Activated CD4-positive, alpha-beta T cell treated with anti-CD3 and anti-CD28 coated beads for 1 hour (primary cell): Measurements from ENCODE around the gene DRC1.
"Not testable (repeated sequence)": the region's sequence is repeated elsewhere in the genome, so short reads cannot be mapped to it uniquely, and the experiment has no call there.

Experiments used
- DNase-seq: peaks from one replicate; pipeline ENCODE4 v3.0.0-alpha.2; 2020

The DRC1 gene

DNA sequence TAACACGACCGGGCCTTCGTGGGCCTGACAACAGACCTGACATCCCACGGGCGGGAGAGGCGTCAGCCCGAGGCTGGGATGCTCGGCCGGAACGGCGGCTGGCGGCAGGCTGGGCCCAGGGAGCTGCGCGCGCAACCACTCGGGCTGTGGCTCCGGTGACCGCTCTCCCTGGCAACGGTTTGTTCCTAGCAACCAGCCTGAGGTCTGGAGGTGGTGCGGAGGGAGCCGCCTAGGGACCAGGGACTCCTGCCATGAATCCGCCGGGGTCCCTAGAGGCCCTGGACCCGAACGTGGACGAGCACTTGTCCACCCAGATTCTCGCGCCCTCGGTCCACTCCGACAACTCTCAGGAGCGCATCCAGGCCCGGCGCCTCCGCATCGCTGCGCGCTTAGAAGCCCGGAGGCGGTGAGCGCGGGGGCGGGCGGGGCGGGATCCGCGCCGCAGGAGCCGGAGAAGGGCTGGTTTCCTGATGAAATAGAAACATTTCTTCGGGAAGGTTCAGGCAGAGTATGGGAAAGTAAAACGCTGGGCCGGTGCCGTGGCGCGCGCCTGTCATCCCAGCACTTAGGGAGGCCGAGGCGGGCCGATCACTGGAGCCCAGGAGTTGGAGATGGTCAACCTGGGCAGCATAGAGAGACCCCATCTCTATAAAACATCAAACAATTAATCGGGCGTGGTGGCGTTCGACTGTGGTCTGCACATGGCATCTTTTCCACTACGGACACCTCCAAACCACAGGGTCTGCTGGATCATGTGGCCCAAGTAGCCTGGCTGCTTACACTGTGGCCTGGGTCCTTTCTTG is at the start of gene DRC1:
TSS of gene DRC1 (plus strand) at position 182 of the 803 bp plus-strand sequence. CDS start at position 252, 70 bp downstream.
- no peak for DNase-seq

DNA sequence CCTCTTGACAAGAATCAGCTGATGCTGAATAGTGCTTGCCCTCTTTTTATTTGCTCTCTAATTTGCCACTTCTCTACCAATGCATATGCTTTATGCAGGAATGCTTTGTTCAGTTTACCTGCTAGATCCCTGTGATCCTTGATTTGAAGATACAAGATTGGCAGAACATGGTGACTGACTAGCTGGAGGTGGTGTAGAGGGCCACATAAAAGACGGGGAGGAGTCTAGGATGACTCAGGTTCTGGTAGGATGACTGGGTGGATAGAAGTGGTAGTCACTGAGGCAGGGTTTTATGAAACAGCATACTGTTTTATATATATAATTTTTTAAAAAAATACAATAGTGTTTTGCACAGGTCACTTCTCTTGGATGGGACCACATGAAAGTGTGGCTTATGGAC is 48.8 kb upstream of the DRC1 start:
- DNase-seq = no peak

DNA sequence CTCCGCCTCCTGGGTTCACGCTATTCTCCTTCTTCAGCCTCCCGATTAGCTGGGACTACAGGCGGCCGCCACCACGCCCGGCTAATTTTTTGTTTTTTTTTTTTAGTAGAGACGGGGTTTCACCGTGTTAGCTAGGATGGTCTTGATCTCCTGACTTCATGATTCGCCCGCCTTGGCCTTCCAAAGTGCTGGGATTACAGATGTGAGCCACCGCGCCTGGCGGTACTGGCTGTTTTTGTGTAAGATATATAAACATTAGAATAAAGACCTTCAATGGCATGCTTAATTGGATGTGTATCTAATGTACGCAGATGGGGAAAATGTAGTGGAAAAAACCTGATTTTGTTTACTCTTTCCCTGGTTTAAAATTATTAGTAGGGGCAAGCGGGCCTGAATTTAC is 47.3 kb upstream of the DRC1 start:
- not testable (repeated sequence) for DNase-seq

DNA sequence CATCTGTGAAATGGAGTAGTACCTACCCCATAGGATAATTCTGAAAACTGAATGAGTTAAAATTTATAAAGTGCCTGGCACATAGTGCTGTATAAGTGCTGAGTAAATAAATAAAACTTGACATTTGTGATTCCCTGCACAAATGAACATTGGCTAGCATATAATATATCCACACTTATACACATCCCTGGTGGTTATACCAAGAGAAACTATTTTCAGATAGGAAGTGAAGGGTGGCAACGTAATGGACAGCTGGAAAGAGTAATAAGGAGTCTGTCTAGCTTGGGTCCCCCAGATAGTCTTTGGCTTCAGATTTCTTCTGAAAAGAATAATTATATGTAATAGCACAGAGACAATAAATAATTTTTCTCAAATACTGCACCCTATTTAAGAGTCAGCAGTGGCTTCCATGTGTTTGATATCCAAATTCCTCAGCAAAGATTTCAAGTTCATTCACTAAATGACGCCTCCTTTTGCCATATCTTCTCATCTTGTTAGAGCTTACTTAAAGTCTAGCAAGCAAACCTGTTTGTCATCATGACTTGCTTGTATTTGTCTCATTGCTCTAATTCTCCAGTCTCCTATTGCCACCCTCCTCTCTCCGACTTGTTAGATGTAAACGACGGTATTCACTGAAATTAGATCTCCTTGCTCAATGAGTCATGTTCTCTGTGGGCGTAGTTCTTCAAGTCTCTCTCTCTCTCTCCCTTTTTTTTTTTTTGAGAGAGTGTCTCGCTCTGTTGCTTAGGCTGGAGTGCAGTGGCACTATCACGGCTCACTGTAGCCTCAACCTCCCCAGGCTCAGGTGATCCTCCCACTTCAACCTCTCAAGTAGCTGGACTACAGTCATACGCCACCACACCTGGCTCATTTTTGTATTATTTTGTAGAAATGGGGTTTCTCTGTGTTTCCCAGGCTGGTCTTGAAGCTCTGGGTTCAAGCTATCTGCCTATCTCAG is 46.4 kb upstream of the DRC1 start:
- DNase-seq = no peak

DNA sequence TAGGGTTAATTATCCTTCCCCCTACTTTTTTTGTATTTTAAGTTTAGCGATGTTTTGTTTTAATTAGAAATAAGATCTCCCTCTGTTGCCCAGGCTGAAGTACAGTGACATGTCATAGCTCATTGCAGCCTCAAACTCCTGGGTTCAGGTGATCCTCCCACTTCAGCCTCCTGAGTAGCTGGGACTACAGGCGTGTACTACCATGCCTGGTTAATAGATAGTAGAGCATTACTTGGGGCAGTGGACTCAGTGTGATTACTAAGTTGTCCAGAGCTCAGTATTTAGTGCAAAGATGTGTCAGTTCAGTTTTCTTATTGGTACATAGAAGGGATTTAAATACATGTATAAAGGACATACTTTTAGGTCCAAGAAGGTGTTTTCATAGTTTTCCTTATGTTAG is 45.6 kb upstream of the DRC1 start:
- DNase-seq = no peak

DNA sequence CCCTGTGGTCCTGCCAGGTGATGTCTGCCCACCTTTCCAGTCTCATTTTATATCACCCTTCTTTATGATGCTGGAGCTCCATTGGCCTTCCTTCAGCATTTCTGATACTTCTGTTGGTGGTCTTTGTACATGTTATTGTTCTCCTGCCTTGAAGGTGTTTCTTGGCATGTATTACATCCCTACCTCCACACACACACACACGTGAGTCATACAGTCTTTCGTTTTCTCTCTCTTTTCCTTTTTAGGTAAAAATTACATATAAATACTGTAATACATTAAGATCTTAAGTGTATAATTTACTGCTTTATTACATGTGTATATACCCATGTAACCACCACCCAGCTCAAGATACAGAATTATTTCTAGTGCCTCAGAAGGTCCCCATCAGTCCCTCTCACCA is 44.9 kb upstream of the DRC1 start:
- no peak for DNase-seq

DNA sequence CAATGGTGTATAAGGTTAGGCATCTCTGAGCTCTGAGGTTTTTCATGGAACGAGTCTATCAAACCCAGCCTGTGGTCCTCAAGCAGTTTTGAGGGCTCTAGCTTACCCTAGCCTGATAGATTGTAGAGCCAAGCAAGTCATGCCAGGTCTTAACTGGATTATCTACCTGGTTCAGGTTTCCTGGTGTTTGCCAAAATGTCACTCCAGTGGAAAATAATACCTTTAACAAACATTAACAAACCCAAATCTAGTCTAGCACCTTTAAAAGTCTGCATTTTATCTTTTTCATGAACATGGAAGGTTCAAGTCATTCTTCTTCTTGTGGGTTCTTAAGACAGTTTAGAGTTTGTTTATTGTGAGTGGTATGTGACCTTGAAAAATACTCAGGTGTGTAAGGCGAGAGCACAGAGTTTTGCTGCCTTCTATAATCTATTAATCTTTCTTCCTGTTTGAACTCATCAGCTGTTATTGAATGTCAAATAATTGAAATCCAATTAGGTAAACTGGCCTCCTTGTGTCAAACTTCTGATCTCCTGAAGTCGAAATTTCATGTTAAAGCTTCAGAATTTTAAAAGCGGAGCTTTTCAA is 41.7 kb upstream of the DRC1 start:
- no peak for DNase-seq

DNA sequence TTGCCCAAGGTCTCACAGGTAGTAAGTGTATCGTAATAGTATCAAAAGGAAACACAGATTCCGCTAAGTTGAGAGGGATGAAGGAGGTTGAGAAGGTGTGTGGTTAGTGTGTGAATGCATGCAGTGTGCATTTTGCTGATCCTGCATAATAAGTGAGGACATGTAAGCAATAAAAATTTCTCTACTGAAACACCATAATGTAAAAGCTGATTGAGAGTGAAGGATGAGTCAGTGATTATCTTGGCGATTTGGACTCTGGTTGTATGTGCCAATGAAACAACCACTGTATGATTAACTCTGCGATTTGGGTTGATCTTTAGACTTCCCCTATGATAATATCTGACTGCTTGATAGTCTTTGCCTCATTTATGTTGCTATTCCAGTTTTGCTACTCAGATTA is 38.4 kb upstream of the DRC1 start:
- no peak for DNase-seq

DNA sequence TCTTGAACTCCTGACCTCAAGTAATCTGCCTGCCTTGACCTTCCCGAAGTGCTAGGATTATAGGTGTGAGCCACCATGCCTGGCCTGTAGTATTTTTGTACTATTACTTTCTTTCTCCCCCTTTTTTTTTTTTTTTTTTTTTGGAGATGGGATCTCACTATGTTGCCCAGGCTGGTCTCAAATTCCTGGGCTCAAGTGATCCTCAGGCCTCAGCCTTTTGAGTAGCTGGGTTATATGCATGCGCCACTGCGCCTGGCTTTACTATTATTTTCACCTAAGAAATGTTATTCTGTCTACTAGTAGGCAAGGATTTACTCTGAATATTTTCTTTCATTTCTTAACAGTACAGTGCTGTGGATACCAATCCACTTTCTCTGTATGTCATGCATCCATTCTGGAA is 37.8 kb upstream of the DRC1 start:
- no peak for DNase-seq

DNA sequence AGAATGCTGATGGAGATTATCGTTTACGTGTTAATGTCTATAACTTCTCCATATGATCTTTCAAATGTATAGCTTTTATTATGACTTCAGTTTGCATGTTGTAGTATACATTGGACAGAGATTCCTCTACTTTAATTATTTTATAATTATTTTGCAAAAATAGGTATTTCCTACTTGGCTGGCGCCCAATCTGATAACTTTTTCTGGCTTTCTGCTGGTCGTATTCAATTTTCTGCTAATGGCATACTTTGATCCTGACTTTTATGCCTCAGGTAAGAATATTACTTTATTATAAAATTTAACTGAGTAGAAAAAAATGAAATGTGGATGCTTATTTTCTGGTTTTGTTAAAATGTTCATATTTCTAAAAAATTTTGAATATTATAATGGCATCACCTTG is 37.1 kb upstream of the DRC1 start:
- no peak for DNase-seq

DNA sequence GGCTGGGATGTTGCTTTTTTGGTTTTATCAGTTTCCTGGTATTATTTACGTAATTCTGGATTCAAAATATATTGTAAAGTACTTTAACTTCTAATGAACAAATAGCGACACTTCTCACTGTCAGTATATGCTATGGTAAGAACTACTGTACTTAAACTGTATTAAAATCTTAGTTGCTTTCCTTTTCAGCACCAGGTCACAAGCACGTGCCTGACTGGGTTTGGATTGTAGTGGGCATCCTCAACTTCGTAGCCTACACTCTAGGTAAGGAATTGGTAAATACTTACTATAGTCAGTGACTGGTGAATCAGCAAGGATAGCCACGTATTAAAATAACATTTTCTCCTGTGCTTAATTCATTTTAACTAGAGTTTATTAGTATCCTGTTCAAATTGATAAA is 34.8 kb upstream of the DRC1 start:
- no peak for DNase-seq

DNA sequence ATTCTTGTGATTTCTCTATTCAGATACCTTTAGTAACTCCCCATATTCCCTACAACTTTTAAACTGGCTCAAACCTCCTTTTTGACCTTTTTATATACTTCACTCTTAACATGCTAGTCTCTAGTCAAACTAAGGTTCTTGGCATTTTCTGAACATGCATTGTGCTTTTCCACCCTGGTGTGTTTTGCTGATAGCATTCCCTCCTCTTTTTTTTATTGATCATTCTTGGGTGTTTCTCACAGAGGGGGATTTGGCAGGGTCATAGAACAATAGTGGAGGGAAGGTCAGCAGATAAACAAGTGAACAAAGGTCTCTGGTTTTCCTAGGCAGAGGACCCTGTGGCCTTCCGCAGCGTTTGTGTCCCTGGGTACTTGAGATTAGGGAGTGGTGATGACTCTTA is 32.1 kb upstream of the DRC1 start:
- DNase-seq = not testable (repeated sequence)

DNA sequence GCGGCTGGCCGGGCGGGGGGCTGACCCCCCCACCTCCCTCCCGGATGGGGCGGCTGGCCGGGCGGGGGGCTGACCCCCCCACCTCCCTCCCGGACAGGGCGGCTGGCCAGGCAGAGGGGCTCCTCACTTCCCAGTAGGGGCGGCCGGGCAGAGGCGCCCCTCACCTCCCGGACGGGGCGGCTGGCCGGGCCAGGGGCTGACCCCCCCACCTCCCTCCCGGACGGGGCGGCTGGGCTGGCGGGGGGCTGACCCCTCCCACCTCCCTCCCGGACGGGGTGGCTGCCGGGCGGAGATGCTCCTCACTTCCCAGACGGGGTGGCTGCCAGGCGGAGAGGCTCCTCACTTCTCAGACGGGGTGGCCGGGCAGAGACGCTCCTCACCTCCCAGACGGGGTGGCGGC is 30.8 kb upstream of the DRC1 start:
- DNase-seq = not testable (repeated sequence)

DNA sequence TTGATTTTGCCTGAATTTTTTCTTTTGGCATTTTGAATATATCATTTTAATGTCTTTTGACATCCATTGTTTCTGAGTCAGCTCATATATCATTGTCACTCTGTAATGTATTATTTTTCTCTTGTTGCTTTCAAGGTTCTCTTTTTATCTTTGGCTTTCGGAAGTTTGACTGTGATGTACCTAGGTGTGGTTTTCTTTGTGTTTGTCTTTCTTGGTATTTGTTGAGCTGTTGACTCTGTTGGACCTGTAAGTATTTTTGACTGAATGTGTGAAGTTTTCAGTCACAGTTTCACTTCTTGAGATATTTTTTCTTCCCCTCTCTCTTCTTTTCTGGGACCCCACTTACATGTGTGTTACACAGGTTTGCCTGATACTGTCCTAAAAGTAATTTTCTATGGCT is 24.9 kb upstream of the DRC1 start:
- no peak for DNase-seq

DNA sequence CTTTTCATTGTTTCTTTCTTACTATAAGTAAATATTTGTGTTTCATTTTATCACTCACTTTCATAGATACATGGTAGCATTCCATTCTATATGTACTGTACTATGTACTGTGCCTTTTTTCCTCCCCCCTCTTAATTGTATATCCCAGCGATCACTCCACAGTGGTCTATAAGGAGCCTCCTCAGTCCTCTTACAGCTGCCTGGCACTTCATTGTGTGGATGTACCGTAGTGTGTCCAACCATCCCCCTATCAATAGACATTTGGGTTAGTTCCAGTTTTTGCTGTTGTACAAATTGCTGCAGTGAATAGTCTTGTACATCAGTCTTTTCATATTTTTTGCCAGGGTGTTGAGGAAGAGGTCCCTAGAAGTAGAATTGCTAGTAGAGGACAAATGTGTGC is 21.4 kb upstream of the DRC1 start:
- no peak for DNase-seq

DNA sequence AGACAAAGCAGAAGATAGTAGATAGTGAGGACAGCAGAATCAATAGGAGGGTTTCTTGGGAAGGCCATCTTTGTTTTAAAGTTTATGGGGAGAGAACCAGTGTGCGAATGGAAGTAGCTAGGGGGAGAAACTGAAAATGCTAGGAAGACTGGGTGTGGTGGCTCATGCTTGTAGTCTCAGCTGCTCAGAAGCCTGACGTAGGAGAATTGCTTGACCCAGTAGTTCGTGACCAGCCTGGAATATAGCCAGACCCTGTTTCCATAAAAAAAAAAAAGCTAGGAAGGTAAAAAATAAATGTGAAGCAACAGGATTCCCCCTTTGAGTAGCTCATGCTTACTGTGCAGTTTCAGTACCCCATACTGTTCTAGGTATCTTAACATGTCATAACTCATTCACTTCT is 19.2 kb upstream of the DRC1 start:
- no peak for DNase-seq

DNA sequence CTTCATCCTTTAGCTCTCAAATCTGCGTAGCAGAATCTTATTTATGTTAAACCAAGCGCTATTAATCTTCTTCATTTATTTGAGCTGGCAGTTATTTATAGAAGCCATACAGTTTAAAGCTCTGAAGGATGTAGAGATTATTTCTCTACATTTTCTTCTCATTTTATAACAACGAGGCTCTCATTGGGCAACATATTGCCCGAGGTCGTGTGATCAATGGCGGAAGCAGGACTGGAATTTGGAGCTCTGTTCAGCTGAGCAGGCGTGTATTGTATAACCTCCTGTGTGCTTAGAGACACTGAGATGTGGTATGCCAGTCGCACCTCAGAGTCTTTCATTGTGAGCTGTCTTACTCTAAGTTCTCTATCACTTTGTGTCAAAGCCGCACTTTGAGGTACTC is 17.5 kb upstream of the DRC1 start:
- DNase-seq = no peak

DNA sequence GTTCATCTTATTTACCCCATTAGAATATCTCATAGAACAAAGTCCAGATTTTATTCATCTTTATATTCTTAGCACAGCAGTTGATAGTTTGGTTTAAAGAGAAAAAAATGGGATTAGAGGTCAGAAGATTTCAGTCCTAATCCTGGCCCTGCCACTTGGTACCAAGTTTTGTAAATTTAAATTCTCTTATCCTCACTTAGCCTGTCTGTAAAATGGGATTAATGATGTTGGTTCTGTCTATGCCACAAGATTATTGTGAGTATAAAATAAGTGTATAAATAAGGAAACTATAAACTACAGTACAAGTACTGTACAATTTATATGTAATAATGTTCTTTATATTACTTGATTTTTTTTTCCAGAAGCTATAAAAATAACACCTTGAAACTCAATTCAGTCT is 17.1 kb upstream of the DRC1 start:
- DNase-seq = no peak

DNA sequence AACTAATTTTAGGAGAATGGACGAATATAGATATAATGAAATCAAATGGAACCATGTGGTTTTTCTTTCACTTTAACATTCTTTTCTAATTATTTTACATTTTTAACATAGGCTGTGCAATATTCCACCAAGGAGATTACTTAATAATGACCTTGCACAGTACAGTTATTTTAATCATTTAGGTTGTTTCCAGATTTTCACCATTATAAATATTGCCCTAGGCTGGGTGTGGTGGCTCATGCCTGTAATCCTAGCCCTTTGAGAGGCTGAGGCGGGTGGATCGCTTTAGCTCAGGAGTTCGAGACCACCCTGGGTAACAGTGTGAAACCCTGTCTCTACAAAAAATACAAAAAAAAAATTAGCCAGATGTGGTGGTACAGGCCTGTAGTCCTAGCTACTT is 14.5 kb upstream of the DRC1 start:
- DNase-seq = no peak

DNA sequence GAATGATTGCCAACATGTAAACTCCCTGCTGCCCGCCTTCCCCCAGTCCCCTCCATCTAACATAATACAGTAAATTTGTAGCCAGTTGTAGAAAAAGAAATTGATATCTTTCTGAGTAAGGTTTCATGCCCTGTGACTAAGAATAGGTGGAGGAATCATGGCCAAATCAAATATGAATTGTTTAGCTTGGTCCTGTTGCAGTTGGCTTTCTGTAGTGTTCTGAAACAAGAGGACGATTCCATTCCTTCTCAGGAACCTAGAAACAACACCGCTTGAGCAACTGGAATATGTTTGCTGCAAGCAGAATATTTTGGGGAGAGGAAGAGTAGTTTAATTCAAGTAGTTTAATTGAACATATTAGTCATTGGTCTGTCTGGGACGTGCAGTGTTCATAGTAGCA is 7.0 kb upstream of the DRC1 start:
- no peak for DNase-seq

DNA sequence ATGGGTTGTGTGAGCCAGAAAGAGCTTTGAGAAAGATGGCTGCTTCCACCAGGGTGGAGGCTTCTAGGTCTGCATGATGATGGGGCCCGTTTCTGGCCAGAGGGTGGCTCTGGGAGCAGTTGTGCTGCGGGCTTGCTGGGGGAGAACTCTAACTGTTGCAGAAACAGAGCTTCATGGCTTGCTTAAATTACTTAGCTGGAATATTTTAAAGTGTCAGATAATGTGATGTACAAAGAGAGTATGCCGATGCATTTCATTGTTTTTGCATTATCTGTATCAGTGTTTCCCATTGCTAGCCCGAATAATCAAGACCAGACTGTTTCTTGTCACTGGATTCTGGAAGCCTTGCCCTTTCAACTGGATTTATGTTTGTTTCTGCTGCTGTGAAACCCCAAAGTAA is 6.3 kb upstream of the DRC1 start:
- DNase-seq = no peak

DNA sequence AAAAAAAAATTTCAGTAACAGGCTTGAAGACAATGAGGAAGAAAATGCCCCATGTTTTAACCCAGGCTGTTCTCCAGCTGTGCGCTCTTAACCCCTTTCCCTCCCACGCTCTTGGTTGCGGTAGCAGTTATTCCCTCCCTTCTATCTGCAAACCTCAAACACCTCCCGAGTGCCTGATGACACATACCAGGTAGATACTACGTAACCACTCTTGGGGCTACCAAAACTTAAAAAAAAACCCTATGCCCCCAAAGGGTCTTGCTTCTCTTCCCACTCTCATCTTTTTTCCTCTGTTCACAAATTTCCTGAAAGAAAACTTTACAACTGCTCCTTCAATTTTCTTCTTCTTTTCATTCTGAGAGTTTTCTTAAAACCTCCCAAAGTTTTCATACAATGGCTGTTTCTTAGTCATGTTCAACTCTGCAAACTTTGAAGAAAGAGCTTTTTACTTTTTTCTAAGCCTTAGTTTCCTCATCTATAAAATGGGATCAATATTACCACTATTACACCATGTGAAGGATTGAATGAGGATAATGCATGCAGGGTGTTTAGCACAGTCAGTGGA is 4.9 kb upstream of the DRC1 start:
- DNase-seq = no peak

DNA sequence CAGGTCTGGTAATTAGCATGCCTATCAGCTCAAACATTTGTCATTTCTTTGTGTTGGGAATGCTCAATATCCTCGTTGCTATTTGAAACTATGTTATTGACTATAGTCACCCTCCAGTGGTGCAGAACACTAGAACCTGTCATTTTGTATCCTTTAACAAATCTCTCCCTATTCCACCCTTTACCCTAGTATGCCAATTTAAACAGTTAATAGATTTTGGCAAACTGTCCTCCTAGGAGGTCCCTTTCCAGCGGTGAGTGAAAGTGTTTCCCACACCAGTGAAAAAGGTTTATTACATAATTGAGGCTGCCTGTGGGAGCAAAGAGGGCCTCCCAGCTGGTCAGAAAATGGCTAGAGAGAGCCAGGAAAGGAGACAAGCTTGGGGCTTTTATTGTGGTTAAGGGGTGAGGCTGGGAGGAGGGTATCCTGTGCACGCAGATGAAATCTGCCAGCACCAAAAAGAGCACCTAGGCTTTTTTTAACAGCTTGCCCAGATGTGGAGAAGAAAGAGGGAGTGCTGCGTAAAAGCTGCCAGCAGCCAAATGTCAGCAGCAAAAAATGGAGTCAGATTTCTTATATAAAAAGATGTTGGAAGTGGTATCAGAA is 1.8 kb upstream of the DRC1 start:
- DNase-seq = no peak
